CD4-positive, alpha-beta memory T cell (primary cell): Measurements from ENCODE around the gene FMN1. TPM values are rescaled to one million over a fixed set of nuclear protein-coding genes. Genes with fewer than 3 reads are reported as not detected.

Experiments used
- CTCF ChIA-PET: fragments of 350-600 bp; sonication (Branson Sonifier 250); formaldehyde crosslinking; loops from one replicate; lab custom pipeline; 2021; ENCODE audit warnings: inconsistent platforms; ENCODE audit not compliant: partially characterized antibody; lab: Charles Lee
- POLR2A ChIA-PET: fragments of 350-600 bp; sonication (Branson Sonifier 250); formaldehyde crosslinking; loops from one replicate; lab custom pipeline; 2021; ENCODE audit not compliant: partially characterized antibody; lab: Charles Lee
- DNase-seq, 5 donors: peaks; one replicate each; pipeline versions ENCODE4 v3.0.0 to v3.0.0-alpha.2; 2020 to 2022; ENCODE audit warnings: mixed read lengths in 1 of 5
- H3K27ac ChIP-seq: one replicate; pipeline ENCODE4 v1.7.0; 2013; ENCODE audit warnings: low read depth, low read length
- H3K27me3 ChIP-seq: 2 replicates; pipeline ENCODE4 v1.7.0; 2013; ENCODE audit warnings: mild to moderate bottlenecking, low read length, moderate library complexity; ENCODE audit not compliant: insufficient read depth
- H3K36me3 ChIP-seq: 2 replicates; pipeline ENCODE4 v1.7.0; 2013; ENCODE audit warnings: mild to moderate bottlenecking, low read length, moderate library complexity; ENCODE audit not compliant: insufficient read depth
- H3K4me1 ChIP-seq: 2 replicates; pipeline ENCODE4 v1.7.0; 2013; ENCODE audit warnings: mild to moderate bottlenecking, low read length, moderate library complexity; ENCODE audit not compliant: insufficient read depth
- H3K4me3 ChIP-seq, 2 donors: one replicate each; pipeline ENCODE4 v1.7.0; 2013; ENCODE audit warnings: low read length in 2 of 2, mild to moderate bottlenecking in 1 of 2
- H3K9me3 ChIP-seq, 2 donors: one replicate each; pipeline ENCODE4 v1.7.0; 2013; ENCODE audit warnings: low read length in 2 of 2, control low read depth in 1 of 2; ENCODE audit not compliant: control insufficient read depth in 1 of 2
- H3K27ac Mint-ChIP-seq, 7 donors: one replicate each; pipeline ENCODE4 v1.8.0; 2020 to 2021; ENCODE audit warnings: mixed read lengths in 7 of 7, mild to moderate bottlenecking in 6 of 7, inconsistent platforms in 3 of 7, moderate library complexity in 3 of 7
- H3K27me3 Mint-ChIP-seq, 2 donors: one replicate each; pipeline ENCODE4 v1.8.0; 2020 to 2021; ENCODE audit warnings: mixed read lengths in 2 of 2
- H3K36me3 Mint-ChIP-seq, 2 donors: one replicate each; pipeline ENCODE4 v1.8.0; 2020 to 2021; ENCODE audit warnings: mixed read lengths in 2 of 2, inconsistent platforms in 1 of 2, mild to moderate bottlenecking in 1 of 2
- H3K4me1 Mint-ChIP-seq, 4 donors: one replicate each; pipeline ENCODE4 v1.8.0; 2020 to 2021; ENCODE audit warnings: mixed read lengths in 4 of 4, mild to moderate bottlenecking in 1 of 4
- H3K4me3 Mint-ChIP-seq, 8 donors: one replicate each; pipeline ENCODE4 v1.8.0; 2020 to 2021; ENCODE audit warnings: mixed read lengths in 8 of 8, mild to moderate bottlenecking in 7 of 8, moderate library complexity in 6 of 8, inconsistent platforms in 3 of 8
- H3K9me3 Mint-ChIP-seq, 8 donors: one replicate each; pipeline ENCODE4 v1.8.0; 2020 to 2021; ENCODE audit warnings: mixed read lengths in 8 of 8, mild to moderate bottlenecking in 5 of 8, inconsistent platforms in 3 of 8, moderate library complexity in 1 of 8
- intact Hi-C: fragments of 100-400 bp; cut with micrococcal nuclease; formaldehyde crosslinking; loops from one replicate; pipeline ENCODE4 v1.15.1; 2023
- polyA plus RNA-seq, 2 donors: library from polyadenylated mRNA; unstranded; fragments of 300-500 nt; fragmentation: Illumina TruSeq; gene quantifications; one replicate each; pipeline ENCODE4 v1.2.3, GENCODE V29; 2021
- total RNA-seq, 2 experiments: library from RNA; stranded (reverse); gene quantifications; one replicate each; pipeline ENCODE4 v1.2.3, GENCODE V29; 2021

FMN1 gene
- total and polyA plus RNA-seq, 4 experiments from 2014 or later: 0.02 to 0.84 (median 0.38) TPM

GRCh38 chr15:33206366-33206765 is 11.9 kb upstream of the FMN1 start:
- ChIA-PET POLR2A (no interaction called here), CTCF (no interaction called here)
- Mint-ChIP-seq H3K9me3 (peaks cover 0 to 5% (median 0%) of the 10 kb centered on the region in 8 donors), H3K27me3 (no peaks in the 10 kb centered on the region), H3K36me3 (no peaks in the 10 kb centered on the region), H3K4me1 (peaks cover 6 to 12% (median 9%) of the 10 kb centered on the region in 4 donors), H3K27ac (no peak overlapping the region), H3K4me3 (no peak overlapping the region)
- Histone ChIP-seq H3K36me3 (no peaks in the 10 kb centered on the region), H3K27me3 (no peaks in the 10 kb centered on the region), H3K27ac (no peak overlapping the region), H3K4me1 (peaks cover 9% of the 10 kb centered on the region), H3K9me3 (no peaks in the 10 kb centered on the region), H3K4me3 (no peak overlapping the region)
- intact Hi-C loops: no loop called here
- DNase-seq: no peak

GRCh38 chr15:33204926-33205325 is 10.4 kb upstream of the FMN1 start:
- Histone ChIP-seq H3K4me3 (no peak overlapping the region), H3K27me3 (no peaks in the 10 kb centered on the region), H3K36me3 (no peaks in the 10 kb centered on the region), H3K9me3 (no peaks in the 10 kb centered on the region), H3K27ac (no peak overlapping the region), H3K4me1 (peaks cover 13% of the 10 kb centered on the region)
- Mint-ChIP-seq H3K4me3 (no peak overlapping the region), H3K9me3 (peaks cover 0 to 4% (median 0%) of the 10 kb centered on the region in 8 donors), H3K4me1 (peaks cover 7 to 20% (median 13%) of the 10 kb centered on the region in 4 donors), H3K27ac (no peak overlapping the region), H3K27me3 (no peaks in the 10 kb centered on the region), H3K36me3 (no peaks in the 10 kb centered on the region)
- intact Hi-C loops: no loop called here
- CTCF ChIA-PET: no interaction called here
- DNase-seq: no peak
- POLR2A ChIA-PET: no interaction called here

GRCh38 chr15:33204087-33204486 is 9.6 kb upstream of the FMN1 start:
- Histone ChIP-seq H3K36me3 (no peaks in the 10 kb centered on the region), H3K9me3 (no peaks in the 10 kb centered on the region), H3K27me3 (no peaks in the 10 kb centered on the region), H3K4me1 (peaks cover 13% of the 10 kb centered on the region), H3K27ac (no peak overlapping the region), H3K4me3 (no peak overlapping the region)
- H3K4me3 Mint-ChIP-seq: no peak overlapping the region
- peaks cover 7 to 20% (median 13%) of the 10 kb centered on the region in 4 donors for H3K4me1 Mint-ChIP-seq
- H3K27me3 Mint-ChIP-seq: no peaks in the 10 kb centered on the region
- intact Hi-C loops: no loop called here
- CTCF ChIA-PET: no interaction called here
- POLR2A ChIA-PET: no interaction called here
- no peaks in the 10 kb centered on the region for H3K36me3 Mint-ChIP-seq
- DNase-seq: no peak
- no peaks in the 10 kb centered on the region for H3K9me3 Mint-ChIP-seq
- H3K27ac Mint-ChIP-seq: no peak overlapping the region

GRCh38 chr15:33201491-33202231 is 7.1 kb upstream of the FMN1 start:
- ChIA-PET POLR2A (no interaction called here), CTCF (interaction anchor here (1.0 to 1.1 kb wide), 2 partner anchors 9 to 12 kb away, joined by 3 read pairs; no protein-coding TSS in a partner anchor)
- intact Hi-C loops: no loop called here
- H3K4me1 Mint-ChIP-seq: peaks cover 7 to 20% (median 13%) of the 10 kb centered on the region in 4 donors
- no peaks in the 10 kb centered on the region for H3K36me3 Mint-ChIP-seq
- H3K27ac Mint-ChIP-seq: peak overlapping the region; percentile 19 to 90 (median 78)
- H3K9me3 Mint-ChIP-seq: no peaks in the 10 kb centered on the region
- Histone ChIP-seq H3K4me1 (peaks cover 13% of the 10 kb centered on the region), H3K27ac (no peak overlapping the region), H3K4me3 (peak overlapping the region; percentile 14), H3K9me3 (no peaks in the 10 kb centered on the region), H3K27me3 (no peaks in the 10 kb centered on the region), H3K36me3 (no peaks in the 10 kb centered on the region)
- H3K4me3 Mint-ChIP-seq: peak overlapping the region; percentile 60 to 82 (median 68)
- no peaks in the 10 kb centered on the region for H3K27me3 Mint-ChIP-seq
- DNase-seq: peak; percentile 19 to 64 (median 30)

GRCh38 chr15:33200903-33201302 is 6.4 kb upstream of the FMN1 start:
- H3K9me3 Mint-ChIP-seq: no peaks in the 10 kb centered on the region
- ChIA-PET CTCF (interaction anchor here (1.0 kb wide), 1 partner anchor 8 kb away, joined by 3 read pairs; no protein-coding TSS in a partner anchor), POLR2A (no interaction called here)
- Histone ChIP-seq H3K36me3 (no peaks in the 10 kb centered on the region), H3K4me1 (peaks cover 13% of the 10 kb centered on the region), H3K4me3 (no peak overlapping the region), H3K9me3 (no peaks in the 10 kb centered on the region), H3K27ac (no peak overlapping the region), H3K27me3 (no peaks in the 10 kb centered on the region)
- H3K27me3 Mint-ChIP-seq: no peaks in the 10 kb centered on the region
- DNase-seq: no peak
- H3K4me1 Mint-ChIP-seq: peaks cover 7 to 20% (median 13%) of the 10 kb centered on the region in 4 donors
- H3K36me3 Mint-ChIP-seq: no peaks in the 10 kb centered on the region
- H3K27ac Mint-ChIP-seq: no peak overlapping the region
- H3K4me3 Mint-ChIP-seq: peak overlapping the region in 5 of 8 donors; percentile 6 to 82 (median 46)
- intact Hi-C loops: no loop called here

GRCh38 chr15:33200444-33200843 is 5.9 kb upstream of the FMN1 start:
- no peak overlapping the region for H3K27ac ChIP-seq
- Mint-ChIP-seq H3K27ac (no peak overlapping the region), H3K36me3 (no peaks in the 10 kb centered on the region), H3K4me1 (peaks cover 8 to 22% (median 13%) of the 10 kb centered on the region in 4 donors), H3K27me3 (no peaks in the 10 kb centered on the region), H3K9me3 (no peaks in the 10 kb centered on the region), H3K4me3 (peak overlapping the region in 2 of 8 donors; percentile 17 to 23)
- no peak overlapping the region for H3K4me3 ChIP-seq
- no peak for DNase-seq
- ChIA-PET CTCF (no interaction called here), POLR2A (no interaction called here)
- peaks cover 14% of the 10 kb centered on the region for H3K4me1 ChIP-seq
- intact Hi-C loops: no loop called here
- no peaks in the 10 kb centered on the region for H3K36me3 ChIP-seq
- H3K9me3 ChIP-seq: no peaks in the 10 kb centered on the region
- H3K27me3 ChIP-seq: no peaks in the 10 kb centered on the region

- DNase-seq: no peak
- no peak overlapping the region for H3K4me3 Mint-ChIP-seq
- ChIA-PET POLR2A (no interaction called here), CTCF (no interaction called here)
- Histone ChIP-seq H3K27ac (no peak overlapping the region), H3K36me3 (no peaks in the 10 kb centered on the region), H3K4me1 (peaks cover 19% of the 10 kb centered on the region), H3K27me3 (no peaks in the 10 kb centered on the region), H3K4me3 (no peak overlapping the region), H3K9me3 (no peaks in the 10 kb centered on the region)
- peaks cover 0 to 1% of the 10 kb centered on the region in 2 donors for H3K27me3 Mint-ChIP-seq
- intact Hi-C loops: no loop called here
- H3K4me1 Mint-ChIP-seq: peaks cover 15 to 36% (median 25%) of the 10 kb centered on the region in 4 donors
- no peaks in the 10 kb centered on the region for H3K36me3 Mint-ChIP-seq
- H3K9me3 Mint-ChIP-seq: no peaks in the 10 kb centered on the region
- H3K27ac Mint-ChIP-seq: peak overlapping the region in 1 of 7 donors; percentile 31
These were observed 4.0 kb upstream of the FMN1 start for GRCh38 chr15:33198541-33198940.
